Loucy (cell line): ENCODE measurements around the gene TRAF3IP1.
A peak's percentile ranks its signal among the peaks of the same experiment; 100 is the strongest.

Experiments used
- H2AFZ ChIP-seq: fragments of 200-600 bp; sonication (generic); 2 replicates; pipeline ENCODE4 v1.6.0; 2016; ENCODE audit warnings: antibody characterized with exemption, mild to moderate bottlenecking, low read length, moderate library complexity
- H3F3A ChIP-seq: fragments of 200-600 bp; 2 replicates; pipeline ENCODE4 v1.6.0; 2016; ENCODE audit warnings: antibody characterized with exemption, low read depth, mild to moderate bottlenecking
- H3K27me3 ChIP-seq: fragments of 200-600 bp; sonication (generic); 2 replicates; pipeline ENCODE4 v1.6.1; 2014; ENCODE audit warnings: low read length, mild to moderate bottlenecking; ENCODE audit not compliant: insufficient read depth, poor library complexity, severe bottlenecking
- H3K36me3 ChIP-seq: fragments of 200-600 bp; sonication (generic); 2 replicates; pipeline ENCODE4 v1.6.1; 2016; ENCODE audit warnings: low read length; ENCODE audit not compliant: insufficient read depth
- H3K4me1 ChIP-seq: fragments of 200-600 bp; sonication (generic); 2 replicates; pipeline ENCODE4 v1.5.1; 2014; ENCODE audit warnings: low read length, mild to moderate bottlenecking; ENCODE audit not compliant: insufficient read depth, poor library complexity, severe bottlenecking
- H3K4me2 ChIP-seq: fragments of 200-600 bp; sonication (generic); 2 replicates; pipeline ENCODE4 v1.6.0; 2014; ENCODE audit warnings: antibody characterized with exemption, low read length, low read depth, mild to moderate bottlenecking; ENCODE audit not compliant: poor library complexity, severe bottlenecking
- H3K4me3 ChIP-seq: fragments of 200-600 bp; sonication (generic); 2 replicates; pipeline ENCODE4 v1.5.1; 2014; ENCODE audit warnings: low read length, mild to moderate bottlenecking, mixed read lengths; ENCODE audit not compliant: poor library complexity, severe bottlenecking
- H3K79me2 ChIP-seq: fragments of 200-600 bp; sonication (generic); 2 replicates; pipeline ENCODE4 v1.6.1; 2014; ENCODE audit warnings: low read length; ENCODE audit not compliant: insufficient read depth
- H3K9ac ChIP-seq: fragments of 200-600 bp; sonication (generic); 2 replicates; pipeline ENCODE4 v1.6.0; 2014; ENCODE audit warnings: mild to moderate bottlenecking, low read depth, low read length, moderate library complexity; ENCODE audit not compliant: poor library complexity, severe bottlenecking
- H3K9me2 ChIP-seq: fragments of 200-600 bp; sonication (generic); replicated peaks from 2 replicates; pipeline ENCODE4 v1.6.1; 2016; ENCODE audit warnings: low read depth, low read length, mixed read lengths
- H3K9me3 ChIP-seq: fragments of 200-600 bp; sonication (generic); 2 replicates; pipeline ENCODE4 v1.6.1; 2014; ENCODE audit warnings: mild to moderate bottlenecking, antibody characterized with exemption, low read length, low read depth; ENCODE audit not compliant: insufficient read depth
- H4K20me1 ChIP-seq: fragments of 200-600 bp; sonication (generic); 2 replicates; pipeline ENCODE4 v1.6.0; 2014; ENCODE audit warnings: antibody characterized with exemption, low read length, mild to moderate bottlenecking; ENCODE audit not compliant: insufficient read depth, poor library complexity, severe bottlenecking
- CTCF ChIP-seq: fragments of 200-600 bp; sonication (generic); conservative IDR thresholded peaks from 2 replicates; pipeline ENCODE4 v1.5.1; 2014; ENCODE audit warnings: mild to moderate bottlenecking, antibody characterized with exemption, low read length
- EZH2phosphoT487 ChIP-seq: fragments of 200-600 bp; IDR thresholded peaks from 2 replicates; pipeline ENCODE4 v1.6.1; 2018; ENCODE audit warnings: antibody characterized with exemption, mild to moderate bottlenecking, moderate library complexity, borderline replicate concordance

The TRAF3IP1 gene

GRCh38 chr2:238284802-238285515, 35.4 kb upstream of the TRAF3IP1 start:
- no peaks in the 10 kb centered on the region for H3K36me3 ChIP-seq
- no peak overlapping the region for H3K9ac ChIP-seq
- H2AFZ ChIP-seq, result no peak overlapping the region
- no peaks in the 10 kb centered on the region for H3K27me3 ChIP-seq
- H3K4me3 ChIP-seq, result peak overlapping the region; percentile 75
- peaks cover 34% of the 10 kb centered on the region for H4K20me1 ChIP-seq
- H3K79me2 ChIP-seq, result peaks cover 75% of the 10 kb centered on the region
- H3K4me2 ChIP-seq, result peak overlapping the region; percentile 79
- H3K9me2 ChIP-seq, result no peaks in the 10 kb centered on the region
- no peak for TF ChIP-seq EZH2phosphoT487
- TF ChIP-seq CTCF, result no peak
- H3K9me3 ChIP-seq, result no peaks in the 10 kb centered on the region
- H3F3A ChIP-seq, result no peaks in the 10 kb centered on the region
- peaks cover 71% of the 10 kb centered on the region for H3K4me1 ChIP-seq

GRCh38 chr2:238285653-238286082, 34.6 kb upstream of the TRAF3IP1 start:
- peak overlapping the region; percentile 75 for H3K4me3 ChIP-seq
- H3K9me2 ChIP-seq, result no peaks in the 10 kb centered on the region
- TF ChIP-seq EZH2phosphoT487 (no peak), CTCF (no peak)
- peak overlapping the region; percentile 79 for H3K4me2 ChIP-seq
- no peaks in the 10 kb centered on the region for H3K27me3 ChIP-seq
- no peaks in the 10 kb centered on the region for H3F3A ChIP-seq
- H2AFZ ChIP-seq, result no peak overlapping the region
- peaks cover 34% of the 10 kb centered on the region for H4K20me1 ChIP-seq
- H3K9ac ChIP-seq, result peak overlapping the region; percentile 35
- no peaks in the 10 kb centered on the region for H3K36me3 ChIP-seq
- H3K79me2 ChIP-seq, result peaks cover 68% of the 10 kb centered on the region
- H3K9me3 ChIP-seq, result no peaks in the 10 kb centered on the region
- peaks cover 71% of the 10 kb centered on the region for H3K4me1 ChIP-seq

GRCh38 chr2:238286095-238286494, 34.2 kb upstream of the TRAF3IP1 start:
- Histone ChIP-seq H3K27me3 (no peaks in the 10 kb centered on the region), H3K4me3 (peak overlapping the region; percentile 75), H3K9ac (peak overlapping the region; percentile 35), H3K9me3 (no peaks in the 10 kb centered on the region), H4K20me1 (peaks cover 34% of the 10 kb centered on the region), H3K79me2 (peaks cover 67% of the 10 kb centered on the region), H3K36me3 (no peaks in the 10 kb centered on the region), H3K4me2 (peak overlapping the region; percentile 79), H3K4me1 (peaks cover 71% of the 10 kb centered on the region), H3F3A (no peaks in the 10 kb centered on the region), H2AFZ (no peak overlapping the region), H3K9me2 (no peaks in the 10 kb centered on the region)
- TF ChIP-seq EZH2phosphoT487 (no peak), CTCF (no peak)
